Limb (tissue), 2 donors: ENCODE data around the gene DCAF6.
"Not testable (repeated sequence)": the region's sequence is repeated elsewhere in the genome, so short reads cannot be mapped to it uniquely, and the experiment has no call there.

Experiments used
- DNase-seq, 2 donors: peaks; one replicate each; pipeline ENCODE4 v3.0.0-alpha.2; 2016; ENCODE audit errors: extremely low spot score in 2 of 2

The DCAF6 gene

DNA sequence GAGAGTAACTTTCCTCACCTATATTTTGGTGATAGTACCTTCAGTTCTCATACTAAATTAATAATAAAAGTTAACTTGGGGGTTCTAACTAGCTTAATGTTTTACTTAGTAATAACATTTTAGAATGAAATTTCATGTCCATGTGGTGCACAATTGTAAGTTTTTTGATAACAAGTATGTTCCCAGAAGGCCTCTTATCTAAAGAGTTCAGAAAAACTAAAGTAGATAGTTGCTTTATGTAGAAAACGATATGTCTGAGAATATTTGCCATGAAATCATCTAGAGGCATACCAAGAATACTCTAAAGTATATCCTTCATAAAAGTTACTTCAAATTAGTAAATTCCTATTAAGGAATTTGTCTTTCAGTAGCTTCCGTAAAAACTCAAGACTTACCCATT, 12.4 kb upstream of the DCAF6 start:
- no peak for DNase-seq

GRCh38 chr1:167924543-167925231, 11.8 kb upstream of the DCAF6 start:
- no peak for DNase-seq

DNA sequence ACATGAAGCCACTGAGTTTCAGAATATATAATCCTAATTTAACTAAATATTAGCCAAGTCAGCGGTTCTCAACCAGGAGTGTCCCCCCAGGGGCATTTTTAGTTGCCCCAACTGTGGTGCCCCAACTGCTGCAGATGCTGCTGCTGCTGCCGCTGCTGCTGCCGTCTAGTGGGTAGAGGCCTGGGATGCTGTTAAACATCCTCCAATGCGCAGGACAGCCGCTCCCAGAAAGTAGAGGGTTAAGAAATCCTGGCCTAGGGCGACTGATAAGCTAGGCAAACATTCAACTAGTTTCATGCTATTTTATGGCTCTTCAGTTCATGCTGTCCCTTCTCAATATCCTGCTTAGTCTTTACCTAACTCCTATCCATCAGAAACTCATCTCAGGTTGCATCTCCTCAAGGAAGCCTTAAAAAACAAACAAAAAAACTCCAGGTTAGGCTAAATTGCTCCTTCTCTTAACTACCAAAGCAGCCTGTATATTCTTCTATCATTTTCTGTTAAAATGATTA, 9.9 kb upstream of the DCAF6 start:
- no peak for DNase-seq

- DNase-seq = no peak
Observed at GRCh38 chr1:167927046-167927754, 9.3 kb upstream of the DCAF6 start.

DNA sequence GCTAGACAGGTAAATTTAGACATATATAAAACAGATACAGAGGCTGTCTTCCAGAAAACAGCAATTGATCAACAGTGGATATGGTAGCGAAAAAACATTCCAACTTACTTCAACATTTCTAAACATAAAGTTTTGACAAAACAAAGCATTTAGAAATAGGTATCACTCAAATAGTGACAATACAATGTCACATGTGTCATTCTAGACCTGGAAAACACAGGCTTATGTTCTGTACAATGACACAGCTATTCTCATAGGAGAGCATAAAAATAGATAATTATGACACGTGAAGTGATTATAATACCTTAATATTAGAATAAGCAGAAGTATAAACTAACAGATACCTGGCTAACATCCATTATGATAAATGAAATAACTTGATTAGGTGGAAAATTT, 8.0 kb upstream of the DCAF6 start:
- no peak for DNase-seq

DNA sequence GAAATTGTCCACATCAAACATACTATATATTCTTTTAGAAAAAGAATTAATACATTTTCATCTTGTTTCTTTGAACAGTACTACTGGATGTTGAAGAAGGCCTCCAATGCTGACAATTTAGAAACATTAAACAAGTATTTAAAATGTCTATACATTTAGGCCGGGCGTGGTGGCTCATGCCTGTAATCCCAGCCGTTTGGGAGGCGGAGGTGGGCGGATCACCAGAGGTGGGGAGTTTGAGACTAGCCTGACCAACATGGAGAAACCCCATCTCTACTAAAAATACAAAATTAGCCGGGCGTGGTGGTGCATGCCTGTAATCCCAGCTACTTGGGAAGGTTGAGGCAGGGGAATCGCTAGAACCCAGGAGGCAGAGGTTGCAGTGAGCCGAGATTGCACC, 7.6 kb upstream of the DCAF6 start:
- not testable (repeated sequence) for DNase-seq

DNA sequence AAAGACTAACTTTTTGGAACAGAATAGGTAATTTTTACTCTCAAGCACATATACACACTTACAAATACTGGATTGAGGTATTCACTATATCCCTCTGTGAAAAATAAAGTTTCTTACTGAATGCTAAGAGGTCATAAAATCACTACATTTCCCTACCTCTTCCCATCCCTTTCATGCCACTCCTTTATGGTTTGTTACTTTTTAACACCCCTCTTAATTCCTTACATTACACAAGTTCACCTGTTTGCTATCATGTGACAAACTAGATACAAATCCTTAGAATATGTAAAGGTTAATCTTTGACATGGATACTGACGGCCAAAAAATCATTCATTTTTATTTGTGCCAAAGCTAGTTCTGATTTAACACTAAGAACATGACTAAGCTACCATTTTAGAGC, 6.8 kb upstream of the DCAF6 start:
- no peak for DNase-seq

- no peak for DNase-seq
Observed at GRCh38 chr1:167933788-167934187, 2.7 kb upstream of the DCAF6 start.

DNA sequence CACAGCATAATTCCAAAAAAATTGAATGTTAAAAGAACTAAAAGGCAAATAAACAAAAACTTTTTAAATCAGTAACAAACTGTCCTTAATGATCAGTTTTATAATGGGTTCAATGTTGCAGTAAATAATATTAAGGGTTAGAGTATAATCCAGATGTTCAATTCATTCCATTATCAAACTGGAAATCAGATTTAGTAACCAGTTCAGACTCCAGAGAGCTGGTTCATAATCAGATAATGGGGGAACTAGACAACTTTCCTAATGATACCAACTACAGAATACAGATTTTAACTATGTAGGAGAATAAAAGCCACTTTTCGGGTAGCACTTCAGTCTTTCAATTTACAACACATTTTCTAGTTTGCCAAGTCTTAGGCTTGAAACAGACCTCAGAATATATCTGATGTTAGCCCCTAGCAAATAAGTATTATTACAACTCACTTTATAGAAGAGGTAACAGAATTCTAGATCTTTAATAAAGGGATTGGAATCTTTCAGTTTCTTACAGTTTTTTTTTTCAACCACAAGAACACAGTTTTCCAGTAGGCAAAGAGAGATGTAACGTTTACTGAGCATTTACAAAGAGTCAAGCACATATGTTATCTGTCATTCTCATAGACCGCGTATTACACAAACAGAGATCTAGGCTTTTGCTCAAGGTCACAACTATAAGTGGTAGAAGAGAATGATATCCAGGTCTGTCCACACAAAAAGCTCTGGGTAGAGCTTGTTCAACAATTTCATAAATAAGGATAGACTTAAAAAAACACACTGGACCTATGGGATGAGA, 1.9 kb upstream of the DCAF6 start:
- DNase-seq = no peak

DNA sequence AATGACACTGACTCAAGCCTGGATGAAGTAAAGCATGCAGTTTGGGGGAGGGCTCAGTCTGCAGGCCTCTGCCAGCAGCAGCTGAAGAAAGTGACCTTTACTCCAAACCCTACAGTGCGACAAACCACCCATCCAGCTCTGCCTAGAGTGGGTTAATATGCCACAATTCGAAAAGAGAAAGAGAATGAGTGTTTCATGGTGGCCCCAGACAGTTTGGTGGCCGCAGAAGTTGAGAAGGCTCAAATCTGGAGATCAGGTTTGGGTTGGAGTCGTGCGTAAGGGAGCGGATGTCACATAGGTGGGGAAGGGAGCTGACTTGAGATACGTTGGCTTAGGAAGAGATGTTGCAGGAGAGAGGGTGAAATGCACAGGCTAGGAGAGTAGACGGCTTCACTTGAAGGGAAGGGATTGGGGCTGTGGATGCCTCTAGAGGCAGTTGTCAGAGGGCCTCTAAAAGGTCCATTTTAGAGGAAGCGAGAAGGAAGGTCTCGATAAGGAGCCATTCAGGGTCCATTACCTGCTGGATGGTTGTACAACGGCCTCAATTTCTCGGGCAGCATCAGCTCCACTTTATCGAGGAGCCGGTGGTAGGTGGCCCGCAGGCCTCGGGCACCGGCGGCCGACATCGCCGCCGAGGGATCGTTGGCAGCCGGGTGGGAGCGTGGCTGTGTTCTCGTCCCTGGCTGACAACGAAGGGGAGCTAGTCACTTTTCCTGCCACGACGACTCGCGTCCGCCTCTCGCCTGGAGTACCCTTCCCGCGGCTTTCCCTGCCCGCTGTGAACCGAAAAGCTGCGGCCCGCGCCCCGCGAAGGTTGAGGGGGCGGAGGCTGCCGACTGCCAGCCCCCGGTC, 1.0 kb upstream of the DCAF6 start:
- peak in 1 of 2 donors; percentile 35 for DNase-seq

DNA sequence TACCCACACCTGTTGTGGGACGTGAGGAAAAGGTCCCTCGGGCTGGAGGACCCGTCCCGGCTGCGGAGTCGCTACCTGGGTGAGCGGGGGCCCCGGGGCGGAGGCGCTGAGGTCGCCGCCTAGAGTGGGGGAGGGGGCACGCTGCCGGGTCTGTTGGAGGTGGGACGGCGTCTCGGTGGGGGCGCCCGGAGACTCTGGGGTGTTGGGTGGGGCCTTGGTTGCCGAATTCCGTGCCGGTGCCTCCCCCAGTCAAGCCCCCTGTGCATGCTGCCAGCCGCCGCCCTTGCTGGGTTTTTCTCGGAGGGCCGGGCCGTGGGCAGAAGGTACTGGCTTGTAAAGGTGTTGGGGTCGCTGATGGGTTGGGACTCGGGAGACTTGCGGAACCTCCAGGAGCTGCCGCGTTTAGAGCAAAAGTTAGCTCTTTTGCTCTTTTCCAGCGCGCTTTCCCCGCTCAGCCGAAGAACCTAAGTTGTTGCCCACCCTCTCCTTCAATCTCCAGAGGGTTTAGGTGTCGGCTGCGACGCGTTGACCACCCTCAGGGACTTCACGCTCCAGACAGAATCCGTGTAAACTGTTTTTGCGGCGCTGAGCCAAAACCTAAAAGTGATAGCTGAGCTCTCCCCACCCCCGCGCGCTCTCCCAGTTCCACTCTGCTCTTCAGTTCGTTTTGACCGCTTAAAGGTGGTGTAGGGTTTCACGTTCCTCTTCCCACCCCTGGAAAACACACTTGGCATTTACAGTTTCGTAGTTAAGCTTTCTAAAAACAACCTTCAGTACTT, 636 bp downstream of the DCAF6 start, which contains the start of gene MPC2:
Gene MPC2 (minus strand): TSS at position 143 of the 779 bp plus-strand sequence. CDS start 1,231 bp downstream, outside the sequence.
- peak; percentile 74 to 77 for DNase-seq

DNA sequence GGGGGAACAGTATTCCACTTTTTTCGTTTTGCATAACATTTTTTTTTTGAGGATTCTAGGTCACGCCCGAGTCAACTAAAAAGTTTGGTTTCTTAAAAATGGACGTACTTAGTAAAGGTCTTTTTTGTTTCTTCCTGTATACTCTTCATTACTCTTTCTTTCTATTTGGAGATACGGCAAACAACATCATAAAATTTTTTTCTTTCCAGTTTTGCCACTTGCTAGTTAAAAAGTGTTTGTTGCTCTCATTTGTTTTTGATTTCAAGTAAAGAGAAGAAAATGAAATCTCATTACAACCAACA, 1.2 kb downstream of the DCAF6 start:
- no peak for DNase-seq

DNA sequence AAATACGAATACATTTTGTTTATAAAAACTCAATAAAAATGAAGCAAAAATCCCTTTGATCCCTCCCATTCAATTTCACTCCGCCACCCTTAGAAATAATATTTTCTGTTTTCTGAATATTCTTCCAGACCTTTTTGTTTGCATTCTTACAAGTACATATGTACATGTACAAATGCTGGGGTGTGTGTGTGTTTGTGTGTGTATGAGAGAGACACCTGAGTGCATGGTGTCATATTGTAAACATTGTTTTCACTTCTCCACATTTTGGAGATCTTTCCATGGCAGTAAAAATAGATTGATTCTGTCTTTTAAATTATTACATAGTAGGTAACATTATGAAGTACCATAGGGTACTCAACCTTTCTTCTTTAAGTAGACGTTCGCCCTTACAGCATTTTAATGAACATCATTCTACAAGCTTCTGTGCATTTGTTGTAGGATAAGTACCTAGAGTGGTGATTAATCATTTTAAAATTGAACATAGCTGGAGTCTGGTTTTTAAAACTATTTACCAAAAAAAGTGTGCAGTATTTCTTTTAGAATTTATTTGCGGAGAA, 1.7 kb downstream of the DCAF6 start:
- DNase-seq = no peak

DNA sequence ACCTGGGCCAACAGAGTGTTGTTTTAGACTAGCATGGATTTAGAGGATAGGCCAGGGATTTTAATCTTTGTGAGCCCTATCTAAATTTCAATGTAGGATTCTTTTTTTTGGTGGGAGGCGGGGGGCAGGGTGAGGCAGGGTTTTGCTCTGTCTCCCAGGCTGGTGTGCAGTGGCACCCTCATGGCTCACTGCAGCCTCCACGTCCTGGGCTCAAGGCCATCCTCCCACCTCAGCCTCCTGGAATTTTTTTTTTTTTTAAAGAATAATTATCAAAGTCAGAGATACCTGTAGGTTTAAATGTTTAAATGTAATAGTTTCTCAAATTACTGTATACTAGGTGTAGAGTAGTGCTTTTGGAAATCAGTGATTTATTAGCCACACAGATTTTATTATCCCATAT, 3.8 kb downstream of the DCAF6 start:
- no peak for DNase-seq

DNA sequence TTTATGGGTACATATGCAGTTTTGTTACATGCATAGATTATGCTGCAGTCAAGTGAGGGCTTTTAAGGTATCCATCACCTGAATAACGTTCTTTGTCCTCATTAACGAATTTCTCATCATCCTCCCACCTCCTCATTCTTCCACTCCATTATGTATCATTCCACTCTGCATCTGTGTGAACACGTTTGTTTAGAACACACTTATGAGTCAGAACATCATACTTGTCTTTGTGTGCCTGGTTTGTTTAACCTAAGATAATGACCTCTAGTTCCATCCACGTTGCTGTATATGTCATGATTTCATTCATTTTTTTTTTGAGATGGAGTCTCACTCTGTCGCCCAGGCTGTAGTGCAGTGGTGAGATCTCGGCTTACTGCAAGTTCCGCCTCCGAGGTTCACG, 7.1 kb downstream of the DCAF6 start:
- DNase-seq = no peak

DNA sequence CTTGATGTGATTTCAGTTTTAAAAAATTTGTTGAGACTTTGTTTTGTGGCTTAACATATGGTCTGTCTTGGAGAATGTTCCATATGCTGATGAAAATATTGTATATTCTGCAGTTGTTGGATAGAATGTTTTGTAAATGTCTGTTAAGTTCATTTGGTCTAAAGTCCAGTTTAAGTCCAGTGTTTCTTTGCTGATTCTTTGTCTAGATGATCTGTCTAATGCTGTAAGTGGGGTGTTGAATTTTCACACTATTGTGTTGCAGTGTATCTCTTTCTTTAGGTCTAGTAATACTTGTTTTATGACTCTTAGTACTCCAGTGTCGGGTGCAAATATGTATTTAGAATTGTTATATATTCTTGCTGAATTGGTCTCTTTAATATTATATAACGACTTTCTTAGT, 11.2 kb downstream of the DCAF6 start:
- DNase-seq = no peak

GRCh38 chr1:167949785-167950184, 13.3 kb downstream of the DCAF6 start:
- DNase-seq = no peak

- no peak for DNase-seq
Observed at GRCh38 chr1:167950569-167950968, 14.1 kb downstream of the DCAF6 start.

DNA sequence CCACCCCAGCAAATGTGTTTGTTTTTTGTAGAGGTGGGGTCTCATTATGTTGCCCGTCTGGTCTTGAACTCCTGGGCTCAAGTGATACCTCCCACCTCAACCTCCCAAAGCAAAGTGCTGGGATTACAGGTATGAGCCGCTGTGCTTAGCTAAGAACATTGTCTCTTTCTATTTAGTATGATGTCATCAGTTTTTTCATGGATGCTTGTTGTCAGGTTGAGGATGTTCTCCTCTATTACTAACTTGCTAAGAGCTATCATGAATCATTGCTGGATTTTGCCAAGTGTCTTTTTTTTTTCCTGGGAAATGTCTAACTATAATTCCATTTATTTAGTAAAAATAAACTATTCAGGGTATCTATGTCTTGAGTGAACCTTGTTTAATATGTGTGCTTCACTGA, 19.4 kb downstream of the DCAF6 start:
- no peak for DNase-seq

DNA sequence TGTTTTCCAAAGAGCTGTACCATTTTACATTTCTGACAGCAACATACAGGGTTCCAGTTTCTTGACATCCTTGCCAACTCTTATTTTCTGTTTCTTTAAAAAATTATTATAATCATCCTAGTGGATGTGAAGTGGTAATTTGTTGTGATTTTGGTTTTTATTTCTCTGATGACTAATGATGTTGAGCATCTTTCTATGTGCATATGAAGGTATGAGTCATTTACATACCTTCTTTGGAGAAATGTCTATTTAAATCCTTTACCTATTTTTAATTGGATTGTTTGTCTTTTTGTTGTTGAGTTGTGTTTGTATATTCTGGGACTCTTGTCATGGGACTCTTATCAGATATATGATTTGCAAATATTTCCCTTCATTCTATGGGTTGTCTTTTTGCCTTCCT, 21.2 kb downstream of the DCAF6 start:
- DNase-seq = no peak
